ENCODE measurements around the gene GRAMD2B. TPM values are rescaled to one million over a fixed set of nuclear protein-coding genes. Genes with fewer than 3 reads are reported as not detected.
"Not testable (repeated sequence)": the region's sequence is repeated elsewhere in the genome, so short reads cannot be mapped to it uniquely, and the experiment has no call there.

GRAMD2B gene
- total and polyA plus RNA-seq, 4 donors = 22.5 to 44.7 (median 32.6) TPM

DNA sequence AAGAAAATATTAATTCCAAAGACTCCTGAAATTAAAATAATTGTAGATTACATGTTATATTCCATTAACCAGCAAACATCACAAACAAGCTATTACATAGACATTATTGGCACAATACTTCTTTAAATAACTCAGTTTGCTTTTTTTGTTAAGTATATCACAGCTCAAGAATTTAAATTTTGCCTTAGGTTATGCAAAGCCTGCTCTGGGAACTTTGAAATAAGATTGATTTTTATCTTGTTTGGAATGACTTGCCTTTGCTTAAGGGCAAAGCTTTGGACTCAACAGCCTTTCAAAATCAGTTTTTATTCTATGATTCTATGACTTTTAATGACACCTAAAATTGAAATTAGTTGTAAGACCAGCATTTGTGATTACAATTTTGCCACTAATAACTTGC is 93.6 kb downstream of the GRAMD2B start:
- ATAC-seq (ENCODE audit: low FRiP score) (no peak), DNase-seq (no peak)
- Histone ChIP-seq H3K9me3 (ENCODE audit: control insufficient read depth, low read length) (no peaks in the 10 kb centered on the region), H3K27ac (ENCODE audit: low read depth in 1 of 2, low read length in 2 of 2) (no peak overlapping the region), H3K4me1 (ENCODE audit: control insufficient read depth in 1 of 2, insufficient read depth in 2 of 2, low read length in 2 of 2) (peaks cover 0 to 3% of the 10 kb centered on the region in 2 donors), H3K36me3 (ENCODE audit: control insufficient read depth in 1 of 2, insufficient read depth in 2 of 2, low read length in 1 of 2) (no peaks in the 10 kb centered on the region), H3K4me3 (ENCODE audit: low read length in 2 of 2) (no peak overlapping the region), H3K27me3 (ENCODE audit: control insufficient read depth in 1 of 2, insufficient read depth in 2 of 2, low read length in 1 of 2) (no peaks in the 10 kb centered on the region)
- intact Hi-C loops (cut with DNase I) = no loop called here

DNA sequence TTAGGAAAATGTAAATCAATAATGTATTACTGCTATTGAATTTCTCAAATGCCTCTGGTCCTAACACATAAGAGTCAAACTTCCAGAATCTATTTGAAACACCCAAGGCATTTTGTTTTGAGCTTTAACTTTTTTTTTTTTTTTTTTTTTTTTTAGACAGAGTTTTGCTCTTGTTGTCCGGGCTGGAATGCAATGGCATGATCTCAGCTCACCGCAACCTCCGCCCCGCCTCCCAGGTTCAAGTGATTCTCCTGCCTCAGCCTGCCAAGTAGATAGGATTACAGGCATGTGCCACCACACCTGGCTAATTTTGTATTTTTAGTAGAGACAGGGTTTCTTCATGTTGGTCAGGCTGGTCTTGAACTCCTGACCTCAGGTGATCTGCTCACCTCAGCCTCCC is 96.0 kb downstream of the GRAMD2B start:
- H3K27ac ChIP-seq (ENCODE audit: low read depth in 1 of 2, low read length in 2 of 2); H3K27me3 ChIP-seq (ENCODE audit: control insufficient read depth in 1 of 2, insufficient read depth in 2 of 2, low read length in 1 of 2); intact Hi-C loops (cut with DNase I); DNase-seq; H3K9me3 ChIP-seq (ENCODE audit: control insufficient read depth, low read length); H3K4me3 ChIP-seq (ENCODE audit: low read length in 2 of 2); ATAC-seq (ENCODE audit: low FRiP score); H3K36me3 ChIP-seq (ENCODE audit: control insufficient read depth in 1 of 2, insufficient read depth in 2 of 2, low read length in 1 of 2); H3K4me1 ChIP-seq (ENCODE audit: control insufficient read depth in 1 of 2, insufficient read depth in 2 of 2, low read length in 2 of 2): not testable (repeated sequence)
- 74 to 77% methylated on average over 4 of the region's 4 CpGs for WGBS, 2 donors

DNA sequence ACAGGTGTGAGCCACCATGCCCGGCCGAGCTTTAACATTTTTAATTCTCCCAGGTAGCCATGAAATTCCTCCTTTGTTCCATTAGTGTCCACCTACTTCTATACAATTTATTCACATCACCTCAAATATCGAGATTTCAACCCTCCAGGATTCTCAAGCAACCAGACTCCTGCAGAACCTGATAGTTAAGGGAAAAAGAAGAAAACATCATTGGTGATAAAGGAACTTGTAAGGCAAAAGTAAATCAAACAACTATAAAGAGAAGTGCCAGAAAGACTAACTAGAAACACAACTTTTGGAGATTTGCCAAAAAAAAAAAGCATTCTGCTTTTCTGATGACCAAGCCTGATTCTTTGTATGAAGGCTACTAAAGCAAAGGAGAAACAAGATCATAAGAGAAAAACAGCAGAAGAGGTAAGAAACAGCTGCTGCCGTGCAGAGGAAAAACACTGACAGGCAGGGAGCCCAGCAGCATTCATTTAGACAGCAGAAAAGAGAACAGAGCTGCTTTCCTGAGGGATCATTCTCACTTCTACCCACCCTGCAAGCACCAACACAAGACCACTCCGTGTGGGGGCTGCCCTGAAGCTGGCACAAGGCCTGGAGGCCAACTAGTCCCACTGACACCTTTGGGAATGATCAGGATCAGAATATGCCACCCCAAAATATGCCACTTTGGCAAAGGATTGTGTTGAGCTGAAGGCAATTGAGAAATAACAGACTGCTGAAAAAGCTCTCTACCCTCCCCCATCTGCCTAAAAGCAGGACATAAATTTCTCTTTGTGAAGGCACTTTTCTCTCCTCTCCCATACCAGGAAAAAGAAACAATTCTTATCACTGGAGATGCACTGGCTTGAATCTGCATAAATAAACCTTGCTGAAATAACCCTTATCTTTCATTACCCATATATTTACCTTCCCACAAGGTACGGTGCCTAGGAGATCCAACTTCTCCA is 96.7 kb downstream of the GRAMD2B start:
- WGBS, 2 donors = 40 to 48% methylated on average over 6 of the region's 6 CpGs
- DNase-seq (peak in 1 of 2 donors; percentile 46), ATAC-seq (ENCODE audit: low FRiP score) (peak; percentile 69)
- Histone ChIP-seq H3K4me3 (ENCODE audit: low read length in 2 of 2) (no peak overlapping the region), H3K27ac (ENCODE audit: low read depth in 1 of 2, low read length in 2 of 2) (peak overlapping the region in 1 of 2 donors; percentile 77), H3K27me3 (ENCODE audit: control insufficient read depth in 1 of 2, insufficient read depth in 2 of 2, low read length in 1 of 2) (no peaks in the 10 kb centered on the region), H3K36me3 (ENCODE audit: control insufficient read depth in 1 of 2, insufficient read depth in 2 of 2, low read length in 1 of 2) (no peaks in the 10 kb centered on the region), H3K9me3 (ENCODE audit: control insufficient read depth, low read length) (no peaks in the 10 kb centered on the region), H3K4me1 (ENCODE audit: control insufficient read depth in 1 of 2, insufficient read depth in 2 of 2, low read length in 2 of 2) (peaks cover 5 to 6% of the 10 kb centered on the region in 2 donors)
- intact Hi-C loops (cut with DNase I) = no loop called here

DNA sequence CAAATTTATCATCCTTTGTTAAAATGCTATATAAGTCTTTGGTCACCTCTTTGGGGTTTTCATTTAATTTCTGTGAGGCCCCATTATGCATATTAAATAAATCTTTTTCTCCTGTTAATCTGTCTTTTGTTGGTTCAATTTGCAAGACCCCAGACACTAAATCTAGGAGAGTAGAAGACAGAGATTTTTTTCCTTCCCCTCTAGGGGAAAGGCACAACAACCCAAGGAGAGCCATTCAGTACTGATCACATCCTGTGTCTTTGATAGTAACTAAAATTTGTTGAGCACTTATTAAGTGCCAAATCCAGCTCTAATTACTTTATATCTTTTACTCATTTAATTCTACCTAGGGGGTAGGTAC is 97.4 kb downstream of the GRAMD2B start:
- H3K4me1 ChIP-seq (ENCODE audit: control insufficient read depth in 1 of 2, insufficient read depth in 2 of 2, low read length in 2 of 2) = peaks cover 5 to 6% of the 10 kb centered on the region in 2 donors
- H3K9me3 ChIP-seq (ENCODE audit: control insufficient read depth, low read length) = no peaks in the 10 kb centered on the region
- no peak for DNase-seq
- no peaks in the 10 kb centered on the region for H3K36me3 ChIP-seq (ENCODE audit: control insufficient read depth in 1 of 2, insufficient read depth in 2 of 2, low read length in 1 of 2)
- H3K4me3 ChIP-seq (ENCODE audit: low read length in 2 of 2) = no peak overlapping the region
- H3K27me3 ChIP-seq (ENCODE audit: control insufficient read depth in 1 of 2, insufficient read depth in 2 of 2, low read length in 1 of 2) = no peaks in the 10 kb centered on the region
- no peak overlapping the region for H3K27ac ChIP-seq (ENCODE audit: low read depth in 1 of 2, low read length in 2 of 2)
- no peak for ATAC-seq (ENCODE audit: low FRiP score)
- intact Hi-C loops (cut with DNase I) = no loop called here

DNA sequence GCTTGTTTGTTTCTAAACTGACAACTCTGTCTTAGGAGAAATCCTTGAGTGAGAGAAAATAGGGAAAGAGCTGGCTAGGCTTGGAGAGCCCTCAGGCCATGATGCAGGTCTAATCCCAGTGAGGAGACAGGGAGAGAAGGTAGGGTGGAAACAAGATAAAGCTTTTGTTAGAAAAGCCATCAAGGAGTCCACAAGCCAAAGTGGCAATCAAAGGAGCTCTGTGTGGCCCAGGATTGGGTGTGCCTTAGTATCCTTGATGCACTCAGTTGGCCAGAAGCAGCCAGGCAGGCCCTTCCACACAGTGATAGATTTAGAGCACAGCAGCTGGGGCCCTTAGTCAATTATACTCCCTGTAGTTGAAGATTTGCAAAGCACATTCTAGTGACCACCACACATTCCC is 97.9 kb downstream of the GRAMD2B start:
- H3K4me1 ChIP-seq (ENCODE audit: control insufficient read depth in 1 of 2, insufficient read depth in 2 of 2, low read length in 2 of 2) = peaks cover 5 to 6% of the 10 kb centered on the region in 2 donors
- no peak overlapping the region for H3K27ac ChIP-seq (ENCODE audit: low read depth in 1 of 2, low read length in 2 of 2)
- no peaks in the 10 kb centered on the region for H3K36me3 ChIP-seq (ENCODE audit: control insufficient read depth in 1 of 2, insufficient read depth in 2 of 2, low read length in 1 of 2)
- intact Hi-C loops (cut with DNase I) = no loop called here
- DNase-seq (no peak), ATAC-seq (ENCODE audit: low FRiP score) (no peak)
- H3K4me3 ChIP-seq (ENCODE audit: low read length in 2 of 2) = no peak overlapping the region
- no peaks in the 10 kb centered on the region for H3K9me3 ChIP-seq (ENCODE audit: control insufficient read depth, low read length)
- no peaks in the 10 kb centered on the region for H3K27me3 ChIP-seq (ENCODE audit: control insufficient read depth in 1 of 2, insufficient read depth in 2 of 2, low read length in 1 of 2)

DNA sequence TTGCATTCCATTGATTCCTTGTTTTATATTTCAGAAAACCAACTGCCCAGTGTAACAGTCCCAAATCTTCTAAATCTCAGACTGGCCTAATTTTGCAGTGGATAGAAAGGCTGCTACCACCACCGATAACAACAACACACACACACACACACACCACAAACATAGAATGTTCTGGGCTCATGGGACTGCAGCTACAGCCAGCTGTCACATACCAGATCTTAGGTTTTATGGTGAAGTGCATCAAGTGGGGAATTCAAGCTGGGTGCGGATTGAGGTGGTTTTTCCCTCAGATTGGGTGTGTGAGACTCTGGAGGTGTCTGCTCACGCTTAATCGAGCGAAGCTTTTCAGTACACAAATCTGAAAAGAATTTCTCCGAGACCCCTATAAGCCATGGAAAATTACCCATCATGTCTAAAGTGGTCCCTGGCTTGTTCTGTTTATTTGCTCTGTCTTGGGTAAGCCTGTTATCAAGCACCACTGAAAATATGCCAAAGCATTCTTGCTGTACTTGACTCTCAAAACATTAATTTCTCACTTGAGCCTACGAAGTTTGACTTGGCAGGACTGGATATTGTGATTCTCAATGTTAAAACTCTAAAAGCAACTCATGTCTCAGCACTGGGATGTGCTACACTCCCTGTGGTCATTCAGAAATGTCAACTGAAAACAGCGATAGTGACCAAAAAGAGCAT is 100.8 kb downstream of the GRAMD2B start:
- ATAC-seq (ENCODE audit: low FRiP score) (no peak), DNase-seq (no peak)
- intact Hi-C loops (cut with DNase I) = no loop called here
- Histone ChIP-seq H3K4me3 (ENCODE audit: low read length in 2 of 2) (no peak overlapping the region), H3K9me3 (ENCODE audit: control insufficient read depth, low read length) (no peaks in the 10 kb centered on the region), H3K27ac (ENCODE audit: low read depth in 1 of 2, low read length in 2 of 2) (peak overlapping the region; percentile 77 to 89), H3K4me1 (ENCODE audit: control insufficient read depth in 1 of 2, insufficient read depth in 2 of 2, low read length in 2 of 2) (peaks cover 5 to 6% of the 10 kb centered on the region in 2 donors), H3K27me3 (ENCODE audit: control insufficient read depth in 1 of 2, insufficient read depth in 2 of 2, low read length in 1 of 2) (no peaks in the 10 kb centered on the region), H3K36me3 (ENCODE audit: control insufficient read depth in 1 of 2, insufficient read depth in 2 of 2, low read length in 1 of 2) (no peaks in the 10 kb centered on the region)
- WGBS, 2 donors = 5 to 6% methylated on average over 8 of the region's 8 CpGs

DNA sequence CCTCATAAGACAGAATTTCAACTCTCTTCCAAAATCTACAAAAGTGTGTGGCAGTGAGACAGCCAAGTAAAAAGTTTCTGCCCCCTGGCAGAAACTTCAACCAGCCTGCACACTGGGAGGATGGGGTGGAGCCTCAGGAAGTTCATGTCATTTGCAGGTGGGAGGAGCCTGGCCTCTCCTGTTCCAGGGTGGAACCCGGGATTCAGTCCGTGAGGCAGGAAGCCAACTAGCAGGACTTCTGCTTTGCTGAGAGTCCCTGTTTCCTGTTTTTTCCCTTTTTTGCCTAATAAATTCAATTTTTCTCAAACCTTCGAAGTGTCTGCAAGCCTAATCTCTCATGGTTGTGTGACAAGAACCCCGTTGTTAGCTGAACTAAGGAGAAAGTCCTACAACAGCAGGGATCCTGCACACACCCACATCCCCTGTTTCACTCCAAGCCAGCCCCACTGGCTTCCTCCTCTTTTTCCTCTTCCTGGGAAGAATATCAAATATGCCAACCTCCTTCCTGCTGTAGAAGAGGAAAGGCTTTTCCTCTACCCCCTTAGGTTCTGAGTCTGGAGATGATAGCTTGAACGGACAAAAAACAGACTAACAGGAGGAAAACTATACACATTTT is 102.5 kb downstream of the GRAMD2B start:
- DNase-seq = peak; percentile 83 to 84
- WGBS, 2 donors = 24% methylated on average over 5 of the region's 5 CpGs

DNA sequence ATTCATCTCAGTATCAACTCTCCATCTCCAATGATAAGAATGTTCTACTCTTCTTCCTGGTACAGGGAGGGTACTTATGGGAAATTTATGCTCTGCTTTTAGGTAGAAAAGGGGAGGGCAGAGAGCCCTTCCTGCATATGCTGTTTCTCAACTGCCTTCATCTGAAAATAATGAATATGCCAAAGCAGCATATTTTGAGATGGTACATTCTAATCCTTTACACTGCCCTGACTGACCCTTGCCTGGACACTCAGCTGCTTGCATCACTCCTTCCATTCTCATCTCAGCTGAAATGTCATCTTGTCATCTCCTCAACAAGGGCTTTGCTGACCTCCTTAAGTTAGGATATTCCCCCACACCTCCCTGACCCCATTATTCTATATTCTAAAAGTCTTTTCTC is 103.3 kb downstream of the GRAMD2B start:
- intact Hi-C loops (cut with DNase I) = no loop called here
- H3K27ac ChIP-seq (ENCODE audit: low read depth in 1 of 2, low read length in 2 of 2) = no peak overlapping the region
- H3K4me3 ChIP-seq (ENCODE audit: low read length in 2 of 2) = no peak overlapping the region
- H3K4me1 ChIP-seq (ENCODE audit: control insufficient read depth in 1 of 2, insufficient read depth in 2 of 2, low read length in 2 of 2) = peaks cover 4 to 5% of the 10 kb centered on the region in 2 donors
- H3K27me3 ChIP-seq (ENCODE audit: control insufficient read depth in 1 of 2, insufficient read depth in 2 of 2, low read length in 1 of 2) = no peaks in the 10 kb centered on the region
- H3K36me3 ChIP-seq (ENCODE audit: control insufficient read depth in 1 of 2, insufficient read depth in 2 of 2, low read length in 1 of 2) = no peaks in the 10 kb centered on the region
- no peaks in the 10 kb centered on the region for H3K9me3 ChIP-seq (ENCODE audit: control insufficient read depth, low read length)
- DNase-seq (no peak), ATAC-seq (ENCODE audit: low FRiP score) (no peak)

More for the DNA sequence above, 102.5 kb downstream of the GRAMD2B start:
- Histone ChIP-seq H3K4me1 (ENCODE audit: control insufficient read depth in 1 of 2, insufficient read depth in 2 of 2, low read length in 2 of 2) (peaks cover 4 to 5% of the 10 kb centered on the region in 2 donors), H3K27ac (ENCODE audit: low read depth in 1 of 2, low read length in 2 of 2) (peak overlapping the region in 1 of 2 donors; percentile 60), H3K9me3 (ENCODE audit: control insufficient read depth, low read length) (no peaks in the 10 kb centered on the region), H3K4me3 (ENCODE audit: low read length in 2 of 2) (no peak overlapping the region), H3K27me3 (ENCODE audit: control insufficient read depth in 1 of 2, insufficient read depth in 2 of 2, low read length in 1 of 2) (no peaks in the 10 kb centered on the region), H3K36me3 (ENCODE audit: control insufficient read depth in 1 of 2, insufficient read depth in 2 of 2, low read length in 1 of 2) (no peaks in the 10 kb centered on the region)
- peak; percentile 83 for ATAC-seq (ENCODE audit: low FRiP score)
- intact Hi-C loops (cut with DNase I) = no loop called here

All from aorta (tissue), 5 donors.